ENCODE results near the gene TMSB4X. TPM values are rescaled to one million over a fixed set of nuclear protein-coding genes. Genes with fewer than 3 reads are reported as not detected.

TMSB4X gene
- total RNA-seq, 1 donor: 7,483 TPM

GRCh38 chrX:12972878-12973560 is 1.9 kb upstream of the TMSB4X start:
- no peak overlapping the region for H3K4me3 ChIP-seq (ENCODE audit: low read depth, low read length)
- TF ChIP-seq CTCF (IDR thresholded peaks at IDR 0.05; ENCODE audit: insufficient read depth, low read depth, low read length): no peak
- DNase-seq (ENCODE audit: low read depth): no peak

GRCh38 chrX:12973561-12974304 is 1.2 kb upstream of the TMSB4X start:
- DNase-seq (ENCODE audit: low read depth): no peak
- H3K4me3 ChIP-seq (ENCODE audit: low read depth, low read length): peak overlapping the region; percentile 90
- TF ChIP-seq CTCF (IDR thresholded peaks at IDR 0.05; ENCODE audit: insufficient read depth, low read depth, low read length): no peak

- no peak for TF ChIP-seq CTCF (IDR thresholded peaks at IDR 0.05; ENCODE audit: insufficient read depth, low read depth, low read length)
- H3K4me3 ChIP-seq (ENCODE audit: low read depth, low read length): peak overlapping the region; percentile 90
- peak; percentile 75 for DNase-seq (ENCODE audit: low read depth)
These were observed 560 bp upstream of the TMSB4X start for GRCh38 chrX:12974305-12974795.

GRCh38 chrX:12975670-12975965 is 708 bp downstream of the TMSB4X start:
- DNase-seq (ENCODE audit: low read depth): no peak
- TF ChIP-seq CTCF (IDR thresholded peaks at IDR 0.05; ENCODE audit: insufficient read depth, low read depth, low read length): no peak
- H3K4me3 ChIP-seq (ENCODE audit: low read depth, low read length): peak overlapping the region; percentile 90

- peak; percentile 55 for DNase-seq (ENCODE audit: low read depth)
- peak overlapping the region; percentile 90 for H3K4me3 ChIP-seq (ENCODE audit: low read depth, low read length)
- TF ChIP-seq CTCF (IDR thresholded peaks at IDR 0.05; ENCODE audit: insufficient read depth, low read depth, low read length): no peak
These were observed 1.2 kb downstream of the TMSB4X start for GRCh38 chrX:12975991-12976558.

DNA sequence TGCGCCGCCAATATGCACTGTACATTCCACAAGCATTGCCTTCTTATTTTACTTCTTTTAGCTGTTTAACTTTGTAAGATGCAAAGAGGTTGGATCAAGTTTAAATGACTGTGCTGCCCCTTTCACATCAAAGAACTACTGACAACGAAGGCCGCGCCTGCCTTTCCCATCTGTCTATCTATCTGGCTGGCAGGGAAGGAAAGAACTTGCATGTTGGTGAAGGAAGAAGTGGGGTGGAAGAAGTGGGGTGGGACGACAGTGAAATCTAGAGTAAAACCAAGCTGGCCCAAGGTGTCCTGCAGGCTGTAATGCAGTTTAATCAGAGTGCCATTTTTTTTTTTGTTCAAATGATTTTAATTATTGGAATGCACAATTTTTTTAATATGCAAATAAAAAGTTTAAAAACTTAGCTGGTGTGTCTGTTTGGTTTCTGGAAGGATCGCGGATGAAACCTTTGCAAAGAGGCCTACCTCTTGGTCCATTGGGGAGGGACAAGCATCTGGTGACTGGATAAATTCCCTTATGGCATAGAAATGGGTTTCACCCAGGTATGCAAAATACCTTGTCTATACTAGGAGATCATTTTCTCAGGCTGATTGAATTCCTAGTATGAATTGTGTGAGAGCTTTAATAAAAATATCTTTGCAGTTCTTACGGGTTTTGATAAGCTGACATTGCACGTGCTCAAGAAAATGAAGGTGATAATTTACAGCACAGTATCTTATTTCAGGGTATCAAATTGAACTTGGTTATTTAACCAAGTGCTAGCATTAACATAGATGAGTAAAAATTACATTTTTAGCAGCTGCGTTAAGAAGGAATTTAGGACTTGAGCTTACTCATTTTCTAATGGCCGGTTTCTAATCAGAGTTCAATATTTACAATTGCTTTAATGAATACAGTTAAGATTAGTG is 2.2 kb downstream of the TMSB4X start:
- DNase-seq (ENCODE audit: low read depth): peak; percentile 27
- H3K4me3 ChIP-seq (ENCODE audit: low read depth, low read length): peak overlapping the region; percentile 90

Data from fibroblast of villous mesenchyme (primary cell).